Activated T-helper 1 cell treated with anti-CD3 and anti-CD28 coated beads, Interleukin-12 subunit alpha, Interleukin-12 subunit beta, Interleukin-2, Interleukin-4 antibody, amounts not matched to agents 30 ng/mL and 10 ng/mL and 1 ng/mL, durations not matched to agents 14 hours and 24 hours and 36 hours (primary cell): Measurements from ENCODE around the gene ACAP3. TPM values are rescaled to one million over a fixed set of nuclear protein-coding genes. Genes with fewer than 3 reads are reported as not detected.

ENCODE experiments used
- DNase-seq: peaks from one replicate; pipeline ENCODE4 v3.0.0; 2021; ENCODE audit warnings: low spot score
- H3K27ac Mint-ChIP-seq: one replicate; pipeline ENCODE4 v1.8.0; 2021; ENCODE audit warnings: mild to moderate bottlenecking, mixed read lengths
- H3K27me3 Mint-ChIP-seq: one replicate; pipeline ENCODE4 v1.8.0; 2022; ENCODE audit warnings: mild to moderate bottlenecking, moderate library complexity, mixed read lengths; ENCODE audit not compliant: insufficient read depth
- H3K36me3 Mint-ChIP-seq: one replicate; pipeline ENCODE4 v1.8.0; 2021; ENCODE audit warnings: low read depth, mixed read lengths
- H3K4me1 Mint-ChIP-seq: one replicate; pipeline ENCODE4 v1.8.0; 2021; ENCODE audit warnings: low read depth, mixed read lengths
- H3K4me3 Mint-ChIP-seq: one replicate; pipeline ENCODE4 v1.8.0; 2021; ENCODE audit warnings: mild to moderate bottlenecking, moderate library complexity, mixed read lengths
- H3K9me3 Mint-ChIP-seq: one replicate; pipeline ENCODE4 v1.8.0; 2021; ENCODE audit warnings: mixed read lengths
- intact Hi-C: fragments of 100-400 bp; cut with micrococcal nuclease; formaldehyde crosslinking; loops from one replicate; pipeline ENCODE4 v1.15.1; 2024
- total RNA-seq: library from RNA; stranded (reverse); gene quantifications from 2 replicates; pipeline ENCODE4 v1.2.3, GENCODE V29; 2022

ACAP3 gene
- total RNA-seq, 1 donor from 2014 or later: 47.7 TPM

DNA sequence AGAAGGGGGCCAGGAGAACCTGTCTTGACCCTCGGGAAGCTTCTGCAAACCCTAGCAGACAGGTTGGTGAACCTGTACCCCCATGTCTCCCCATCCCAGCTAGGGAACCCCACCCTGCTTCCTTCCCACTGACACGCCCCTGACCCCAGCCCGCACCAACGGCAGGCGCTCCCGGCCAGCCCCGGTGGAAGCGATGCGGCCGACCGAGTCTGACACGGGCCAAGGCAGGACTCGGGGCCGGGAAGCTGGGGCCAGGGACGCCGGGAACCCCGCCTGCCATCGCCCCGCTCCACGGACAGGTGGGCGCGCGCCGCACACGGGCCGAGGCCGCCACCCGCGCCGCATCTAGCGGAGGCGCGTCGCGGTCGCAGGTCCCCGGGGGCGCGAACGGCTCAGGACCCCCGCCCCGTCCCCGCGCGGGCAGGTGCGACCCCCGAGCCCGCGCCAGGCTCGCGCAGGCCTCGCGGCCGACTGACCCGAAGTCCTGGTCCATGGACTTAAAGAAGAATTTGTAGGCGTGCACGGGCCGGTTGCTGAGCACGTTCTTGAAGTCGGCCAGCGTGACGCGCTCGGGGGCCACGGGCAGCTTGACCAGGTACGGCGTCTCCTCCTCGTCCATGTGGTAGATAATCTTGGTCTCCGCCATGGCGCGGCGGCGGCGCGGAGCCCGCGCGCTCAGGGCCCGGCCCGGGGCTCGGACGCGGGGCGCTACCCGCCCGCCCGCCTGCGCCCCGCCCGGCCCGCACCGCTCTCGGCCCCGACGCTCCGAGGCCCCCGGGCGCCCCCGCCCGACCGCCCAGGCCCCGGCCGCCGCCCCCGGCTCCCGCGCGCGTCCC, 40.9 kb upstream of the ACAP3 start:
- Mint-ChIP-seq H3K4me3 (peak overlapping the region; percentile 82), H3K27me3 (peaks cover 15% of the 10 kb centered on the region), H3K27ac (peak overlapping the region; percentile 63), H3K4me1 (peaks cover 19% of the 10 kb centered on the region), H3K9me3 (no peaks in the 10 kb centered on the region), H3K36me3 (no peaks in the 10 kb centered on the region)
- intact Hi-C loops: loop anchor here (1.0 to 2.0 kb wide), 2 partner anchors 26 to 51 kb away; partner anchors contain the start of genes AURKAIP1 and CCNL2
- no peak for DNase-seq

DNA sequence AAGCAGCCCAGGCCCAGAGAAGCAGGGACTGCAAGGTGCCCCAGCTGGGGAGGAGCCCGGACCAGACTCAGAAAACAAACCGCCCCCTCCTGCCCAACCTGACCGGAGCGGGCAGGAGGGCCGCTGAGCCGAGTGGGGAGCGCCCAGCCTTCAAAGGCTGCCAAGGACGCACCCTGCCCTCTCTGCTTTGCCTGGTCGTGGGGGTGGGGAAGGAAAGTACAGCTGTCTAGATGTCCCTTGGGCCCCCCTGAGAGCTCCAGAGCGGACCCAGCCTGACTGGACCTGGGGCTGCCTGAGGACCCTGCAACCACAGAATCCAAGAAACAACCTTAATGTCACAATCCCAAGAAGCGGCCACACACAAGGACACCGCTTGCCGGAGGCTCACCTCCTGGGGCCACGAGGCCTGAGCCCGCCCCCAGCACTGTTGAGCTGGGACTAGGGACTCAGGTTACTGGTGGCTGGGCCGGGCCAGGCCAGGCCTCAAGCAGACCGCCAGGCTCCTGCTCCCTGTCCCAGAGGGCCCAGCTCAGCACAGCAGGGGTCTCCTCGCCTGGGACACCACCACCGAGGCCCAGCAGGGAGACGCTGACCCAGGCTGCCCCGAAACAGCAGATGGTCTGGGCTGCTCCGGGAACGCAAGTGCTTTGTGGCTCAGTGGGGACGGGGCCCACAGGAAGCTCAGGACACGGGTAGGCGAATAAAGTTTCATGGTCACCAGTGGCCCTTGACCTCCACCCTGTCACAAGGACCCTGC, 40.1 kb upstream of the ACAP3 start:
- Mint-ChIP-seq H3K36me3 (no peaks in the 10 kb centered on the region), H3K4me1 (peaks cover 19% of the 10 kb centered on the region), H3K4me3 (peak overlapping the region; percentile 82), H3K27me3 (peaks cover 9% of the 10 kb centered on the region), H3K9me3 (no peaks in the 10 kb centered on the region), H3K27ac (peak overlapping the region; percentile 63)
- DNase-seq: no peak
- intact Hi-C loops: loop anchor here (2.0 kb wide), 1 partner anchor 27 kb away; the partner anchor contains the start of gene AURKAIP1

DNA sequence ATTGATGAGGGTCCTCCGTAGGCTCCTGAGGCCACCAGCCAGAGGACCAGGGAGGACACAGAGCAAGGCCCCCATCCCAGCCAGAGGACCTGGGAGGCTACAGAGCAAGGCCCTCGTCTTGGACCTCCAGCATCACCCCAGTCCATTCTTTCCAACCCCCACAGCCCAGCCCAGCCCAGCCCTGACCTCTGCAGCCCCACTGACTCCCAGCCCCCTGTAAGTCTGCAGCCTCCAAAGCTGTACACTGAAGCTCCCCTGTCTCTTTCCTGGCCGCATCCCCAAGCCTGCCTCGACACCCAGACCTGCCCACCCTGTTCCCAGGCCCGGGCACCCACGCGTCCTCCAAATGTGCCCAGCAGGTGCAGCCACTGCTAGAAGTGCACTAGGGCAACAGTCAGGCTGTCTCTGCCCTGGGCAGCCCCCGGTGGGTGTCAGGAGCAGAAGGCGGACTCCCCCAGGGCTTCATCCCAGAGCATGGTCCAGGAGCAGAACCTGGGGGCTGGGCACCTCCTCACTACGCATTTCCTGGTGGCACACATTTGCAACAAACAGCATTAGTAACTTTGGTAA, 39.4 kb upstream of the ACAP3 start:
- intact Hi-C loops: no loop called here
- Mint-ChIP-seq H3K9me3 (no peaks in the 10 kb centered on the region), H3K4me1 (peaks cover 12% of the 10 kb centered on the region), H3K27me3 (peaks cover 1% of the 10 kb centered on the region), H3K36me3 (no peaks in the 10 kb centered on the region), H3K4me3 (peak overlapping the region; percentile 82), H3K27ac (no peak overlapping the region)
- no peak for DNase-seq

DNA sequence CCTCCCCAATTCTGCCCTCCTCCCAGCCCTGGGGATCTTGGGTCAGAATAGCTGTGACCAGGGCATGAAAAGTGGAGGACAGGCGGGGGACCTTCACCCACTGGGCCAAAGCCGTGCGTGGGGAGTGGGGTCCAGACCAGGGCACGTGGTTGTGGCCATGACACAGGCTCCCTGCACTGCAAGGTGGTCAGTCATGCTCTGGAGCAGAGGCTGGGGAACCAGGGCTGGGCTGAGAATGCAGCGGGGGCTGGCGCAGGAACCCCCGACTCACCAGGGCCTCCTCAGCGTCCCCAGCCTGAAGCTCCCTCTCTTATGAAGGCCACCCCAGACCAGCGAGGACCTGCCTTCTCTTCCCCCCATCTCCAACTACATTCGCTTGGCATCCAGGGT, 38.8 kb upstream of the ACAP3 start:
- Mint-ChIP-seq H3K36me3 (no peaks in the 10 kb centered on the region), H3K27ac (no peak overlapping the region), H3K9me3 (no peaks in the 10 kb centered on the region), H3K27me3 (no peaks in the 10 kb centered on the region), H3K4me3 (peak overlapping the region; percentile 82), H3K4me1 (peaks cover 12% of the 10 kb centered on the region)
- intact Hi-C loops: no loop called here
- no peak for DNase-seq

DNA sequence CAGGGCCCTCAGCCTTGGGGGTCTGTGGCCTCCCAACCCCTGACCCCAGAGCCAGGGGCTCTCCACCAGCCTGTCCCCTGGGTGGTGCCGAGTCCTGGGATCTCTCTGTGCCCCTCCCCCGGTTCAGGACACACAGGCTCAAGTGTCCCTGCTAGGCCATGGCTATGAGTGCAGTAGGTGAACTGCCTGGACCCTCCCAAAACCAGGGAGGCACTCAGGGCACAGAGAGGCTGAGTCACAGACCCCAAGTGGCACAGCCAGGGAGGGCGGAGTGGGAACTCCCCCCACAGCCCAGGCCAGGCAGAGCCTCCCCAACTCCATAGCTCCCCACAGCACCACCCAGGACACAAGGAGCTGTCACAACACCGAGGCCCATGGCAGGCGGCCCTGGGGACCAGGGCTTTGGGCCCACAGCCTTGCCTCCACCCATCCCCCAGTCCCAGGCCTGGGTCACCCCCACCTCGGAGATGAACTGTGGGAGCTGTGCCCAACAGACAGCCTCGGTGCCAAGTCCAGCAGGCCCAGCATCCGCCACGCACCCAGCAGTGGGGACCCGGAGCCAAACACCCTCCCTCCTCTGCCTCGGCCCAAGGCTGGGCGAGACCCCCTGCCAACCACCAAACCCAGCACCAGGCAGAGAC, 38.2 kb upstream of the ACAP3 start:
- peaks cover 12% of the 10 kb centered on the region for H3K4me1 Mint-ChIP-seq
- no peaks in the 10 kb centered on the region for H3K9me3 Mint-ChIP-seq
- H3K4me3 Mint-ChIP-seq: no peak overlapping the region
- intact Hi-C loops: no loop called here
- no peak overlapping the region for H3K27ac Mint-ChIP-seq
- H3K36me3 Mint-ChIP-seq: peaks cover 4% of the 10 kb centered on the region
- H3K27me3 Mint-ChIP-seq: no peaks in the 10 kb centered on the region
- DNase-seq: no peak

DNA sequence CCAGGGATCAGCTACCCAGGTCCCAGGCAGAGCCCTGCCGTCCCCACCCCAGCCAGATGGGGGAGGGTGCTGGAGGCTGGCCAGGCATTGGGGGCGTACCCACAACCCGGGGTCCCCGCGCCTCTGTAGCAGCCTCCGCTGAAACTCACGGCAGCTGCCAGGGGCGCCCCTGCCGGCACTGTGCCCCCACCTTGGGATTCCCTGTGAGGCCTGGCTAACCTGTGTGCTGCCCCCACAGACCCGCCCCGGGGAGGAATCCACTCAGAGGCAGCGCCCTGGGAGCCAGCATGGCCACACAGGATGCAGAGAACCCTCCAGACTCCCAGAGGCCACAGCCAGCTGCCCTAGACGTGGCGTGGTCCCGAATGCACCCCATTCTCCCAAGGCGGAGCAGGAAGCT, 37.7 kb upstream of the ACAP3 start:
- Mint-ChIP-seq H3K4me3 (no peak overlapping the region), H3K9me3 (no peaks in the 10 kb centered on the region), H3K36me3 (peaks cover 10% of the 10 kb centered on the region), H3K4me1 (peaks cover 12% of the 10 kb centered on the region), H3K27me3 (no peaks in the 10 kb centered on the region), H3K27ac (no peak overlapping the region)
- intact Hi-C loops: no loop called here
- no peak for DNase-seq

DNA sequence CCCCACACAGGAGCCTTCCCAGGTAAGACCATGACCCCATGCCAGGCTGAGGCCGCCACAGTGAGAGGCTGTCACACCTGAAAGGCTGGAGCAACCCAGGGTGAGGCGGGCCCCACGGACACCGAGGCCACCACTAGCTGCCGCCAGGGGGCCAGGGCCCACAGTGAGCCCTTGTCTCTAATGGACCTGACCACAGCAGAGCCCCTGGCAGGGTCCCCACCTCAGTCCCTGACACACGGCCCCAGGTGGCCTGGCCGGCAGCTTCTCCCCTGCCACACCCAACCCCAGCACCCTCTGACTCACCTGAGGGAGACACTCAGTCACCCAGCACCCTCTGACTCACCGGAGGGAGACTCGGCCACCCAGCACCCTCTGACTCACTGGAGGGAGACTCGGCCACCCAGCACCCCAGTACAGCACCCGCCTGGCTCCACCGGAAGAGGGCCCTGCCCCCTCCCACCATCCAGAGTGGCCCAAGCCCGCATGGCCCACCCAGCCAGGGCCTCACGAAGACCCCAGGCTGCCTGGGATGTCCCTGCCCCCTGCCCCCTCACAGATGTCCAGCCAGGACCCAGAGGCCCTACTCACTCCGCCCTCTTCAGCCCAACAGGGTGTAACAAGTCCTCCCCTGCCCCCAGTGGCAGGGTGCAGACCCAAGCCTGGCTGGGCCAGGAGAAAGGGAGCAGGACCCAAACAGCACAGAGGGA, 37.1 kb upstream of the ACAP3 start:
- peaks cover 12% of the 10 kb centered on the region for H3K4me1 Mint-ChIP-seq
- no peak overlapping the region for H3K4me3 Mint-ChIP-seq
- no peak for DNase-seq
- H3K9me3 Mint-ChIP-seq: no peaks in the 10 kb centered on the region
- peaks cover 10% of the 10 kb centered on the region for H3K36me3 Mint-ChIP-seq
- no peak overlapping the region for H3K27ac Mint-ChIP-seq
- H3K27me3 Mint-ChIP-seq: no peaks in the 10 kb centered on the region
- intact Hi-C loops: no loop called here

DNA sequence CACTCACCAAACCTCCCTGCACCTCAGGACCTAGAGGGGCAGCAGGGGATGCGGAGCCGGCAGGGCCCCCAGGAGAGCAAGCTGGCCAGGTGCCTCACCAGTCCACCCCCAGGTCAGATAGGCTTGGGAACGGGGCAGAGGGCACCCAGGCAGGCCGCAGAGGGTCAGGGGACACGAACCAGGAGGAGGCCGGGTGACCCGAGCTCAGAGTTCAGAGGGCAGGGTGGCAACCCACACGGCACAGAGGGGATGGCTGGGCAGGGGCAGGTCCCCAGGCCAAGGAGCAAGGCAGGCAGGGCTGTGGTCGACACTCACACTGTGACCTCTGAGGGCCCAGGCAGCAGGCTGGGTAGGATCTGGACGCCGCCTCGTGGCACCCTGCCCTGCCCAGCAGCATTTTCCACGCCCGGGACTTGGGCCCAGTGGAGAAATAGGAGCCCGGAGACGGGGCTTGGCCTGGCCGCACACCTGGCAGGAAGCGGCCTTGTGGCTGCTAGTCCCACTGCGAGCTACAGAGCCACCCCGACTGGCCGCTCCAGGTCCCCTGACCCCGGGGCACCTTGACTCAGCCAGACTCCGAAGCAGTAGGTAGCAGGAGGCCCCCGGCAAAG, 36.2 kb upstream of the ACAP3 start:
- H3K36me3 Mint-ChIP-seq: peaks cover 10% of the 10 kb centered on the region
- no peak overlapping the region for H3K4me3 Mint-ChIP-seq
- intact Hi-C loops: no loop called here
- H3K27ac Mint-ChIP-seq: no peak overlapping the region
- H3K27me3 Mint-ChIP-seq: no peaks in the 10 kb centered on the region
- DNase-seq: no peak
- peaks cover 12% of the 10 kb centered on the region for H3K4me1 Mint-ChIP-seq
- H3K9me3 Mint-ChIP-seq: no peaks in the 10 kb centered on the region

DNA sequence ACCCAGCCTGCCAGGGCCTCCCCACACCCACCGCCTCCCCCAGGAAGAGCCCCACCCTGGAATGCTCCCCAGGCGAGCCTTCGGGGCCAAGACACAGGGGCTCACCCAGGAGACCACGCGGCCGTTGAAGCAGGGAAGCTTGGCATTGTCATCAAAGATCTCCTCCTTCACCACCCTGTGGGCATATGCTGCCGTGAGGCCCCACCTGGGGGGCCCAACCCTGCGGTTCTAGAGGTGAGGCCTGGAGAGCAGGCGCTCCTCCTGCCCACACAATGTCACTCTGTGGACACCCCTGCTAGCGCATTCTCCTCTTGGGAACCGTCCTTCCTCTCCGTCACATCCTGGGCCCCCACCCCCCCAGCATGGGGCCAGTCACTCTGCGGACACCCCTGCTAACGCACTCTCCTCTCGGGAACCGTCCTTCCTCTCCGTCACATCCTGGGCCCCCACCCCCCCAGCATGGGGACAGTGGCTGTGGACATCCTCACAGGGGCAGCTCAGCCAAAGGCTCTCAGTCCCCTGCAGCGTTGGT, 34.9 kb upstream of the ACAP3 start:
- peaks cover 12% of the 10 kb centered on the region for H3K4me1 Mint-ChIP-seq
- no peaks in the 10 kb centered on the region for H3K9me3 Mint-ChIP-seq
- peaks cover 10% of the 10 kb centered on the region for H3K36me3 Mint-ChIP-seq
- no peak overlapping the region for H3K4me3 Mint-ChIP-seq
- intact Hi-C loops: no loop called here
- H3K27me3 Mint-ChIP-seq: no peaks in the 10 kb centered on the region
- no peak overlapping the region for H3K27ac Mint-ChIP-seq
- DNase-seq: no peak

DNA sequence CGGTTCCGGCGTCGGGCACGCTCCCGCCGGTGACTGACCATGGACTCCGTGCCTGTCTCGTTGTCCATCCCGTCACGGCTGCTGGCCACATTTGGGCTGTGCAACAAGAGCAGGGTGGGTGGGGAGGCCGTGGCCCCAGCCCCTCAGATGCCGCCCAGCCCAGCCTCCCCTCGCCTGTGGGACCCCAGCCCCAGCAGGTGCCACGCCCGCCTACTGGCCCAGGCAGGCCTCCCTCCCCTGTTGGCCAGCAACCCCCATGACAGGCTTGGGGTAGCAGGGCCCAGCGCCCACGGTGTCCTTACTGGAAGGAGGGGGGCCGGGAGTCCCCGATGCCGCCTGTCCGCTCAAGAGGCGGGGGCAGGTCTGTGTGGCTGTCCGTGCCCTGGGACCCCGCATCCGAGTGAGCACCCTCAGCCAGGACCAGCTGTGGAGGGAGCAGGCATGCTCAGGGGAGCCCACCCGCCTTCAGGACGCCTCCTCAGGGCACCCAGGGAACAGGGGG, 34.4 kb upstream of the ACAP3 start:
- DNase-seq: no peak
- H3K27ac Mint-ChIP-seq: no peak overlapping the region
- intact Hi-C loops: no loop called here
- peaks cover 10% of the 10 kb centered on the region for H3K36me3 Mint-ChIP-seq
- H3K27me3 Mint-ChIP-seq: no peaks in the 10 kb centered on the region
- no peak overlapping the region for H3K4me3 Mint-ChIP-seq
- H3K4me1 Mint-ChIP-seq: peaks cover 7% of the 10 kb centered on the region
- no peaks in the 10 kb centered on the region for H3K9me3 Mint-ChIP-seq

DNA sequence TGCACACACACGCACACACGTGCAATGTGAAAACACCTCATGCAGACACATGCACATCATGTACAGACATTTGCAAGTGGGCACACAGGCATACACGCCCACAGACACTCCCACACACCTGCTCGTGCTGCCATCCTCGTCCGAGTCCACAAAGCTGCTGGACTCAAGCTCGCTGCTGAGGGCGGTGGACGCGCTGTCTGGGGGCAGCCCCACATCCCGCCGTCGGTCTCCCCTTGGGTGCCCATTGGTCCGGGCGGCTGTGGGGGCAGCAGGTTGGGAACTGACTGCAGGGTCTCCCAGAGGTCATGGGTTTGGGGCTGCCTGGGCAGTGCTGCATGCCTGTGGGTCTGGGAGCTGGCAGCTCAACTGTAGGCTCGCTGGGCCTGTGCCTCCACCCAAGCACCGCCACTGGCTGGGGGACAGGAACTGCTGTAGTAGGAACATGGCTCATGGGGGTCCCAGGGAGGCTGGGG, 33.9 kb upstream of the ACAP3 start:
- Mint-ChIP-seq H3K4me3 (no peak overlapping the region), H3K36me3 (peaks cover 10% of the 10 kb centered on the region), H3K27me3 (no peaks in the 10 kb centered on the region), H3K27ac (no peak overlapping the region), H3K9me3 (no peaks in the 10 kb centered on the region), H3K4me1 (peaks cover 1% of the 10 kb centered on the region)
- no peak for DNase-seq
- intact Hi-C loops: no loop called here
